ENCODE data around the gene NFKBIE. TPM values are rescaled to one million over a fixed set of nuclear protein-coding genes. Genes with fewer than 3 reads are reported as not detected.

Gene NFKBIE
- total and polyA plus RNA-seq, 4 donors = 3.7 to 4.9 (median 4.7) TPM

- Histone ChIP-seq H3K9me3 (ENCODE audit: control insufficient read depth in 4 of 4, low read length in 3 of 4) (no peaks in the 10 kb centered on the region), H3K36me3 (ENCODE audit: control insufficient read depth in 4 of 4, insufficient read depth in 3 of 4, low read depth in 1 of 4, low read length in 3 of 4) (no peaks in the 10 kb centered on the region), H3K27me3 (ENCODE audit: control insufficient read depth in 4 of 4, insufficient read depth in 4 of 4, low read length in 3 of 4) (peaks cover 0 to 16% (median 7%) of the 10 kb centered on the region in 4 donors), H3K27ac (ENCODE audit: low read depth in 1 of 2, low read length in 2 of 2) (no peak overlapping the region), H3K4me1 (ENCODE audit: control insufficient read depth in 4 of 4, insufficient read depth in 4 of 4, low read length in 3 of 4) (peaks cover 0 to 9% (median 3%) of the 10 kb centered on the region in 4 donors), H3K4me3 (ENCODE audit: low read depth in 1 of 3, low read length in 3 of 3) (no peak overlapping the region), H3K9ac (ENCODE audit: low read depth in 1 of 2, low read length in 2 of 2) (no peak overlapping the region)
- TF ChIP-seq FOXA2 (IDR thresholded peaks at IDR 0.05) (no peak), EGR1 (IDR thresholded peaks at IDR 0.05; ENCODE audit: low read depth in 2 of 2) (no peak), MAX (IDR thresholded peaks at IDR 0.05) (no peak), CTCF (IDR thresholded peaks at IDR 0.05; ENCODE audit: low read depth, low read length, missing input control) (no peak), NR2F2 (IDR thresholded peaks at IDR 0.05) (no peak)
- no peak for DNase-seq (ENCODE audit: low spot score)
- WGBS = 85% methylated on average over 1 of the region's 1 CpG
Measured at GRCh38 chr6:44273617-44274016, 8.3 kb upstream of the NFKBIE start.

- H3K9ac ChIP-seq (ENCODE audit: low read depth in 1 of 2, low read length in 2 of 2) = no peak overlapping the region
- H3K4me1 ChIP-seq (ENCODE audit: control insufficient read depth in 4 of 4, insufficient read depth in 4 of 4, low read length in 3 of 4) = peaks cover 0 to 9% (median 3%) of the 10 kb centered on the region in 4 donors
- 87% methylated on average over 23 of the region's 23 CpGs for WGBS
- no peak for TF ChIP-seq FOXA2 (IDR thresholded peaks at IDR 0.05)
- TF ChIP-seq SP1 (IDR thresholded peaks at IDR 0.05) = no peak
- no peak for TF ChIP-seq HNF4A (conservative IDR thresholded peaks at IDR 0.05)
- no peak for TF ChIP-seq EGR1 (IDR thresholded peaks at IDR 0.05; ENCODE audit: low read depth in 2 of 2)
- no peak for TF ChIP-seq HNF4G (IDR thresholded peaks at IDR 0.05)
- TF ChIP-seq, protein P1, sequence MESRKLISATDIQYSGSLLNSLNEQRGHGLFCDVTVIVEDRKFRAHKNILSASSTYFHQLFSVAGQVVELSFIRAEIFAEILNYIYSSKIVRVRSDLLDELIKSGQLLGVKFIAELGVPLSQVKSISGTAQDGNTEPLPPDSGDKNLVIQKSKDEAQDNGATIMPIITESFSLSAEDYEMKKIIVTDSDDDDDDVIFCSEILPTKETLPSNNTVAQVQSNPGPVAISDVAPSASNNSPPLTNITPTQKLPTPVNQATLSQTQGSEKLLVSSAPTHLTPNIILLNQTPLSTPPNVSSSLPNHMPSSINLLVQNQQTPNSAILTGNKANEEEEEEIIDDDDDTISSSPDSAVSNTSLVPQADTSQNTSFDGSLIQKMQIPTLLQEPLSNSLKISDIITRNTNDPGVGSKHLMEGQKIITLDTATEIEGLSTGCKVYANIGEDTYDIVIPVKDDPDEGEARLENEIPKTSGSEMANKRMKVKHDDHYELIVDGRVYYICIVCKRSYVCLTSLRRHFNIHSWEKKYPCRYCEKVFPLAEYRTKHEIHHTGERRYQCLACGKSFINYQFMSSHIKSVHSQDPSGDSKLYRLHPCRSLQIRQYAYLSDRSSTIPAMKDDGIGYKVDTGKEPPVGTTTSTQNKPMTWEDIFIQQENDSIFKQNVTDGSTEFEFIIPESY (IDR thresholded peaks at IDR 0.05) = no peak
- no peak for TF ChIP-seq GABPA (IDR thresholded peaks at IDR 0.05 in 1 of 2, conservative IDR thresholded peaks at IDR 0.05 in 1 of 2)
- TF ChIP-seq, protein P2, sequence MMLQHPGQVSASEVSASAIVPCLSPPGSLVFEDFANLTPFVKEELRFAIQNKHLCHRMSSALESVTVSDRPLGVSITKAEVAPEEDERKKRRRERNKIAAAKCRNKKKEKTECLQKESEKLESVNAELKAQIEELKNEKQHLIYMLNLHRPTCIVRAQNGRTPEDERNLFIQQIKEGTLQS (IDR thresholded peaks at IDR 0.05) = no peak
- no peak for TF ChIP-seq JUND (IDR thresholded peaks at IDR 0.05)
- TF ChIP-seq TAF1 (conservative IDR thresholded peaks at IDR 0.05) = no peak
- TF ChIP-seq REST (IDR thresholded peaks at IDR 0.05) = no peak
- no peak for TF ChIP-seq YY1 (IDR thresholded peaks at IDR 0.05)
- no peaks in the 10 kb centered on the region for H3K36me3 ChIP-seq (ENCODE audit: control insufficient read depth in 4 of 4, insufficient read depth in 3 of 4, low read depth in 1 of 4, low read length in 3 of 4)
- no peak for DNase-seq (ENCODE audit: low spot score)
- H3K4me3 ChIP-seq (ENCODE audit: low read depth in 1 of 3, low read length in 3 of 3) = no peak overlapping the region
- no peak overlapping the region for H3K27ac ChIP-seq (ENCODE audit: low read depth in 1 of 2, low read length in 2 of 2)
- no peaks in the 10 kb centered on the region for H3K9me3 ChIP-seq (ENCODE audit: control insufficient read depth in 4 of 4, low read length in 3 of 4)
- H3K27me3 ChIP-seq (ENCODE audit: control insufficient read depth in 4 of 4, insufficient read depth in 4 of 4, low read length in 3 of 4) = peaks cover 0 to 16% (median 6%) of the 10 kb centered on the region in 4 donors
Measured at GRCh38 chr6:44272999-44273566, 7.7 kb upstream of the NFKBIE start.

Measured in liver (tissue), 9 donors.